MCF 10A (cell line): ENCODE measurements around the gene PEMT. TPM values are rescaled to one million over a fixed set of nuclear protein-coding genes. Genes with fewer than 3 reads are reported as not detected.

Experiments
- BruUV-seq: library from RNA; stranded (reverse); fragments of 400-500 nt; replicated peaks from 2 replicates; lab custom pipeline; 2021; lab: Mats Ljungman, UMichigan
- CTCF ChIA-PET: fragments of 300-600 bp; sonication (Branson Sonifier 250); formaldehyde crosslinking; extraction: SDS; loops from one replicate; lab custom pipeline; 2021; ENCODE audit warnings: antibody characterized with exemption, inconsistent platforms; lab: Yijun Ruan, JAX
- POLR2A ChIA-PET: fragments of 300-600, 350-650 bp; sonication (Branson Sonifier 250); formaldehyde crosslinking; extraction: SDS; loops from one replicate; lab custom pipeline; 2020; ENCODE audit warnings: antibody characterized with exemption, inconsistent platforms; lab: Yijun Ruan, JAX
- DNase-seq: peaks from one replicate; pipeline ENCODE4 v3.0.0-alpha.2; 2018; ENCODE audit not compliant: unreplicated experiment
- H3K27ac Mint-ChIP-seq: one replicate; pipeline ENCODE4 v1.8.0; 2022; ENCODE audit warnings: mild to moderate bottlenecking, low read depth, mixed read lengths; ENCODE audit not compliant: unreplicated experiment
- H3K27me3 Mint-ChIP-seq: one replicate; pipeline ENCODE4 v1.8.0; 2022; ENCODE audit warnings: mixed read lengths; ENCODE audit not compliant: insufficient read depth, unreplicated experiment
- H3K36me3 Mint-ChIP-seq: one replicate; pipeline ENCODE4 v1.8.0; 2022; ENCODE audit warnings: mild to moderate bottlenecking, moderate library complexity, mixed read lengths; ENCODE audit not compliant: insufficient read depth, unreplicated experiment
- H3K4me1 Mint-ChIP-seq: one replicate; pipeline ENCODE4 v1.8.0; 2022; ENCODE audit warnings: mixed read lengths; ENCODE audit not compliant: insufficient read depth, unreplicated experiment
- H3K4me3 Mint-ChIP-seq: one replicate; pipeline ENCODE4 v1.8.0; 2022; ENCODE audit warnings: mild to moderate bottlenecking, moderate library complexity, mixed read lengths; ENCODE audit not compliant: unreplicated experiment
- H3K9me3 Mint-ChIP-seq: one replicate; pipeline ENCODE4 v1.8.0; 2022; ENCODE audit warnings: mixed read lengths; ENCODE audit not compliant: unreplicated experiment
- CTCF ChIP-seq: fragments of 200-600 bp; IDR thresholded peaks from one replicate; pipeline ENCODE4 v1.8.0; 2022; ENCODE audit warnings: antibody characterized with exemption, mild to moderate bottlenecking; ENCODE audit not compliant: unreplicated experiment
- intact Hi-C: fragments of 100-400 bp; cut with micrococcal nuclease; formaldehyde crosslinking; loops from 2 replicates; pipeline ENCODE4 v1.14.1; 2022
- total RNA-seq: library from RNA; stranded (reverse); gene quantifications from 2 replicates; pipeline ENCODE4 v1.2.3, GENCODE V29; 2022

Gene PEMT
- total RNA-seq, 1 experiment from 2014 or later: 49.8 TPM

DNA sequence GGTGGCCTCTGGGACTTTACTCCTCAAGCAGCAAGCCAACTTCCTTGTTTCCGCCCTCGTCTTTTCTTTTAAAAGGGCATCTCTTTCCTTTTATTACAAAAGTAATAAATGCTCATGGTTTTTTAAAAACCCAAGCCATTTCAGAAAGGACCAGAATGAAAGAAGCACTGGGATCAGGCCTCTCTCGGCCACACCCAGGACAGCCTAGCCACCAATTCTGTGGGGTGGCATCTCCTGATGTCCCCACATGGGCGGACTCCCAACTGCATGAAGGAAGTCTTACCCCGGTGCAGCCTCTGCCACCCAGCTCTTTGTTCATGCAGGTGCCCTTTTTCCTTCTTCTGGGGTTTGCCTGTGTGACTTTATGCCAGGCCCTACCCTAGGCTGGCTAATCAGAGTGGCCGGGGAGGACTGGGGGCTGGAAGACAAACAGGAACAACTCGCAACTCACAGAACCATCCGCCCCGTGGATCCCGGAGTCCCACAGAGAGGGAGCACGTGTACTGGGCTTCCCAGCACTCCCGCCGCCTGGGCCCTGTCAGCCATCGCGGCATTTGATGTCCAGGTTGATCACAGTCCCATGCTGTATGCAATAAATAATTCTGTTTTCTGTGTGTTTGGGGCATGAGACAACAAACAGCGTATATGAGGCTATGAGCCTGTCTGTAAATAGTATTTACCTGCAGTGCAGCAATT, 92.8 kb downstream of the PEMT start:
- Mint-ChIP-seq H3K36me3 (no peaks in the 10 kb centered on the region), H3K27ac (no peak overlapping the region), H3K4me1 (no peaks in the 10 kb centered on the region), H3K4me3 (no peak overlapping the region), H3K9me3 (no peaks in the 10 kb centered on the region), H3K27me3 (peaks cover 13% of the 10 kb centered on the region)
- BruUV-seq: no TSS peak
- intact Hi-C loops: no loop called here
- DNase-seq: no peak
- no peak for TF ChIP-seq CTCF
- CTCF ChIA-PET: interaction anchor here (0.7 to 3.5 kb wide), 3 partner anchors 70 to 220 kb away, joined by 3 to 42 read pairs (median 24); no protein-coding TSS in a partner anchor
- POLR2A ChIA-PET: no interaction called here

GRCh38 chr17:17497845-17498520, 93.5 kb downstream of the PEMT start:
- Mint-ChIP-seq H3K27me3 (peaks cover 5% of the 10 kb centered on the region), H3K36me3 (peaks cover 4% of the 10 kb centered on the region), H3K27ac (no peak overlapping the region), H3K9me3 (no peaks in the 10 kb centered on the region), H3K4me3 (no peak overlapping the region), H3K4me1 (no peaks in the 10 kb centered on the region)
- TF ChIP-seq CTCF: no peak
- intact Hi-C loops: loop anchor here (2.0 kb wide), 1 partner anchor 115 kb away; no protein-coding TSS in a partner anchor
- no peak for DNase-seq
- CTCF ChIA-PET: interaction anchor here (0.7 to 3.5 kb wide), 12 partner anchors 8 to 220 kb away, joined by 3 to 42 read pairs (median 12); partner anchors contain the start of gene PEMT
- POLR2A ChIA-PET: no interaction called here
- BruUV-seq: no TSS peak

DNA sequence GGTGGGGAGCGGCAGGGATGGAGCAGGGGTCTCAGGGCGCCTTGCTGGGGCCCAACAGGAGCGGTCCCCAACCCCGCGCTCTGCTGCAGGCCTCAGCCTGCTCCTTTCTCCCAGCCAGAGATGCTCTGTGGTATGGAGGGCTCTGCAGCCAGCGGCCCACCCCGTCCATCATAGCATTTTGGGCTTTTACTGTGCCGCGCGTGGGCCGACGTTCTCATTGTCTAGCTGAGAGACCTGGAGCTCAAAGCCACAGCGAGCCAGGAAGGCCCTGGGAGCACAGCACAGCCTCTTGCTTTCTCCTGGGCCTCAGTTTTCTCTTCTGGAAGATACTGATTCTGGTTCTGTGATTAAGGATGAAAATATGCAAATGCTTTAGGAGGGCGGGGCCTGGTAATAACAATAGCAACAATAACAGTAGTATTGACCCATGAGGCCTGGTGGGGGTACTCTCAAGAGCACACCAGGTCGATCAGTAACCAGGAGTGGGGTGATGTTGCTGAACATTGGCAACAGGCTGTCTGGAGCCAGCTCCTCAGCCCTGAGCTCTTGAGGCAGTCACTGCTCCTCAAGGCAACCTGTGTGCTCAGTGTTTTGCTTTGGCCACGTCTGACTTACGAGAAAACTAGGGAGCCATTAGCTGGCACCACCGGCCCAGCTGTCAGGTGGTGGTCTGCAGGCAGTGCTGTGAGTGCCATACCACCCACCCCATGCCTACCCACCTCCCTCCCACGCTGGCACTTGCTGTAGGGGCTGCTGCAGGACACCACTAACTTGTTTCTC, 94.3 kb downstream of the PEMT start:
- no peak overlapping the region for H3K4me3 Mint-ChIP-seq
- DNase-seq: no peak
- H3K27me3 Mint-ChIP-seq: no peaks in the 10 kb centered on the region
- BruUV-seq: no TSS peak
- ChIA-PET CTCF (interaction anchor here (0.6 to 3.5 kb wide), 31 partner anchors 8 to 532 kb away, joined by 3 to 42 read pairs (median 4); partner anchors contain the start of gene PEMT), POLR2A (interaction anchor here (0.6 to 1.5 kb wide), 11 partner anchors 15 to 640 kb away, joined by 3 to 11 read pairs (median 3); partner anchors contain the start of genes MED9 and PEMT)
- TF ChIP-seq CTCF: no peak
- intact Hi-C loops: loop anchor here (2.0 kb wide), 1 partner anchor 116 kb away; no protein-coding TSS in a partner anchor
- H3K27ac Mint-ChIP-seq: no peak overlapping the region
- no peaks in the 10 kb centered on the region for H3K4me1 Mint-ChIP-seq
- peaks cover 11% of the 10 kb centered on the region for H3K36me3 Mint-ChIP-seq
- H3K9me3 Mint-ChIP-seq: no peaks in the 10 kb centered on the region
